GM21825 (cell line): ENCODE results near the gene CEP95.
"Not testable (repeated sequence)": the region's sequence is repeated elsewhere in the genome, so short reads cannot be mapped to it uniquely, and the experiment has no call there.

Experiments used
- ATAC-seq: cut with Tn5 transposase; IDR thresholded peaks from one replicate; pipeline ENCODE4 v1.9.1; 2021; ENCODE audit warnings: mild to moderate bottlenecking, moderate library complexity; ENCODE audit not compliant: unreplicated experiment

The CEP95 gene

DNA sequence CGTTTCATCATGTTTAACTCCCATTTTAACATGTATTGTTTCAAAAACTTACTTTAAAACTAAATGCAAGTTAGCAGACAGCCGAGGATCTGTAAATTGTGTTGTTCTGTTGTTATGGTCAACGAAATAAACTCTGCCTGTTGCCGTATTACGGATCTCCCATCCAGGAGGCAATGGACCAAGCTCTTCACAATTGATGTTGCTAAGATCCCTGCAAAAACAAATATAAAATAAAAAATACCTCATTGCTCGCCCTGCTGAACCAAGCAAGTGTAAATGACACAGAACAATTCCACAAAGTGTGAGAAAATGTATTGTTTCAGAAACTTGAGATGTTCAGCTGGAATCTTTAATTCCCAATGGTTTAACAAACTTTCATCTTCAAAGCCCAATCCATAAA is 65.0 kb downstream of the CEP95 start:
- no peak for ATAC-seq

DNA sequence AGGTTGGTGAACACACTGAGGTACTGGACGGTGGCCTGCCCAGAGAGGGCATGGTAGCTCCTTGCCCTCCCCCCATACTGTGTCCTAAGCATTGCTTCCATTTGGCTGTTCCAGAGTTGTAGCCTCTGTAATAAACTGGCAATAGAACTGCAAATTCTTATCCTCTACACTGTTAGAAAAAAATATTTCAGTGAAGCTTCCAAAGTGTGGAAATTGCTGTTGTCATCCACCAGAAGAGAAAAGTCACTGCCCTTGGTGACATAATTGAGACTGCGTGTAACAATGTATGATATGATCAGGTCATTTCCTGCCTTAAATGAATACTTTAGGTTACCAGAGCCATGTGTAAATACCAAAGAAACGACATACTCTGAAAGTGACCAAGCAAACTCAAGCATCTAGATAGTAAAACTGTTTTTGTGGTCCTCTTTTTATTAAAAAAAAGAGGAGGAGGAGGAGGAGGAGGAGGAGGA is 65.9 kb downstream of the CEP95 start:
- no peak for ATAC-seq

DNA sequence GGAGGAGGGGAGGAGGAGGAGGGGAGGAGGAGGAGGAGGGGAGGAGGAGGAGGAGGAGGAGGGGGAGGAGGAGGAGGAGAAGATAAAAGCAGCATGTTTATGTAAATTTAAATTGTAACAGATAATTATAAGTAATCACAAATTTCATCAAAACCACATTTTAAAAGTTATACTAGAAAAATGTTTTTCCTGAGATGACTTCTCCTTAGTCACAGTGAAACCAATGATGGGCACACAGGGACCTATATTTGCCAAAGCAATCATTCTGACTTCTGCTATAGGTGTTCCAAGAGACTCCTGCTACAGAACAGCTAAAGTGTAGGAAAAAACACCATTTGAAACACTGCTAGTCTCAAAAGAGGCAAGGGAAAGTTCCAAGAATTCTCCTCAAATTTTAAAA is 66.4 kb downstream of the CEP95 start:
- no peak for ATAC-seq

DNA sequence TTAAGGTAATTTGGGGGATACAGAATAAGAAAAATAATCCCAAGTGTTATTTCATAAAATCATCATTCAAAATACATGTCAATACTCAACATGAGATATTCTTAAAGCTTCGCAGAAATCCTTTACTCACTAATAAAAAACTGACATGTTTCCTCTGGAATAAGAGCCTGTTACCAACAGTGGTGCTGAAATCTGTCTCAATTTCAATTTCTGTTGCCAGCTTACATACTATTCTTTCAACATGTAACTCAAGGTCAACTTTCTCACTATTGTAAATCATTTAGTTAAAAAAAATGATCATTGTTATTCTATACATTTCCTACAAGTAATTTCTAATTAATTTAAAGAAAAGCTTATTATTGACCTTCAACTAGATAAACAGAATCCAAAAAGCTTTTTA is 67.9 kb downstream of the CEP95 start:
- no peak for ATAC-seq

DNA sequence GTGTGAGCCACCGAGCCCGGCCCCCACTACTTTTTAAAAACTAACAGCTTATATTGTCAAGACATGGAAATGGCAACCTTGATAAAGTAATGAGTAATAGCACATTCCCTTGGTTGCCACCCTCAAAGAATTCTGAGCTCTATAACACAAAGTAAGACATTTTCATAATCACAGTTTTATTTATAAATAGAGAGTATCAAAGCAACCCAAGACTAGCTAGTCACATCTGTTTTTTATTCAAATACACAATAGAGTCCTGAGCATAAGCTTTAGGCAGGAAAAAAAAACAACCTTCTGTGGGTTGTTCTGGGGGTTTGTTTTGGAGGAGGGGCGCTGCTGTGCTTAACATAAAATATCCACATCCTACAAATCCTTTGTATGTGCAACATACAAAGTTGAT is 68.7 kb downstream of the CEP95 start:
- no peak for ATAC-seq

DNA sequence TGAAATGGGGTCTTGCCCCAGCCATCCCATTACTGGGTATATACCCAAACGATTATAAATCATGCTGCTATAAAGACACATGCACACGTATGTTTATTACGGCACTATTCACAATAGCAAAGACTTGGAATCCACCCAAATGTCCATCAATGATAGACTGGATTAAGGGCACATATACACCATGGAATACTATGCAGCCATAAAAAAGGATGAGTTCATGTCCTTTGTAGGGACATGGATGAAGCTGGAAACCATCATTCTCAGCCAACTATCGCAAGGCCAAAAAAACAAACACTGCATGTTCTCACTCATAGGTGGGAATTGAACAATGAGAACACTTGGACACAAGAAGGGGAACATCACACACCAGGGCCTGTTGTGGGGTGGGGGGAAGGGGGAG is 70.2 kb downstream of the CEP95 start:
- ATAC-seq: not testable (repeated sequence)

DNA sequence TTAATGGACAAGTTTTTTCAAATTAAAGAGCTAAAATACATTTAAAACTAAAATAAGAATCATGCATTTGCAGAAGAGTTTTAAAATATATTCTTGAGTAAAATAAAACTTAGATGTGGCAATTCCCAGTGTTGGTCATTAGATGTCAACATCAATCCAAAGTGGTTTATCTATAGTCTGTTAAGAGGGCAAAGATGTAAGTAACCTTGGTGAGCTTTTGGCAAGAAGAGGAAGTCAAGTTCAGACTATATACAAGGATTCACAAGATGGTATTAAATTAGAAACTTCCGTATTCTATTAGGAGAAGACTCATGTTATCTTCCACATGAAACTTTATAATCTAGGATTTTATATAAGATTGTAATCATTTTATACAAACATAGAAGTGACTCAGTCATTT is 73.1 kb downstream of the CEP95 start:
- no peak for ATAC-seq

DNA sequence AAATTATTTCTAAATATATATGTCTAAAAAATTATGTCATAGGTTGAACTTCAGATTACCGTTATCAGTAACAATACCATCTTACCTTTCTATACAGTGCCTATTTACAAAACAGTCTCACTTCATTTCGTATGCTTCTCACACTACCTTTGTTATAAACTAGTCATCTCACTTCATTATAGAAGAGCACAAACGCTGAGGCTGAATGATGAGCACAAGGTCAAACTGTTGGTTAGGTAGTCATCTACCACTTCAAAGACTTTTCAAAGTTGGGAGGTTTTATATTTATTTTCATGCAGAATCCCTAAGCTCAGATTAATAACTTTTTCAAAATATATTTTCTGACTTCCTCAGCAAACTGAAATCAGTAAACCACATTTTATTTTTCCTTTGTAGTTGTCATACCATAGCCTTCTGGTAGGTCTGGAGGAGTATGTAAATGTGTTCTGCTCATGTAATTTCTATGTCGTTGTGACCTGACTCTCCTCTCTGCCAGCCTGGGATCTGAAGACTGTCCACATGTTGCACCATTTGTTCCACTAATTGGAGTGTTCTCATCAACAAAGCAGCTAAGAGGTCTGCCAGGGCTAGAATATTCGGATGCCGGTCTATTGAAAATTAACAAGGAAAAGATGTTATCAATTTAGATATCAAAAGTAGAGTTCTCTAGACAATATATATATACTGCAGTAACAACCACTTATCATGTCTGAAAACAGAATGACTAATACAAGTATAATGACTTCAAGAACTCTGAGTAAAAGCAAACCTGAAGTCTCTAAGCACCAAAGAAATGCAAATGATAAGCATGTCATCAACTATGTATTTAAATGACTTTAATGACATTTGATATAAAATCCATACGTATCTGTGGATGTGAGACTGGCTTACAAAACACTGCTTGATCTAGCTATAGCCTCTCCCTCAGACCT is 73.9 kb downstream of the CEP95 start:
- ATAC-seq: no peak

DNA sequence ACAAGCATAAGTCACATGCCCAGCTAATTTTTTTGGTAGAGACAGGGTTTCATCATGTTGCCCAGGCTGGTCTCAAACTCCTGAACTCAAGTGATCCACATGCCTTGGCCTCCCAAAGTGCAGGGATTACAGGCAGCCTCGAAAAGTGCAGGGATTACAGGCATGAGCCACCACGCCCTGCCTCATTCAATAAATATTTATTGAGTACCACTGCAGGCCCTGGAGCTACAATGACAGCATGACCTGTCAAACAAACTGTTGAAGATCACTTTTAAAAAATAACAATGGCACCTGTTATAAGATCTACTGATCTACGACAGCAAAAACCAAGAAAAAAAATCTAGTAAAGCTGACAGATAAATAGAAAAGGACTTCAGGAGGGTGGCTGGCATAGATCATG is 76.3 kb downstream of the CEP95 start:
- no peak for ATAC-seq

DNA sequence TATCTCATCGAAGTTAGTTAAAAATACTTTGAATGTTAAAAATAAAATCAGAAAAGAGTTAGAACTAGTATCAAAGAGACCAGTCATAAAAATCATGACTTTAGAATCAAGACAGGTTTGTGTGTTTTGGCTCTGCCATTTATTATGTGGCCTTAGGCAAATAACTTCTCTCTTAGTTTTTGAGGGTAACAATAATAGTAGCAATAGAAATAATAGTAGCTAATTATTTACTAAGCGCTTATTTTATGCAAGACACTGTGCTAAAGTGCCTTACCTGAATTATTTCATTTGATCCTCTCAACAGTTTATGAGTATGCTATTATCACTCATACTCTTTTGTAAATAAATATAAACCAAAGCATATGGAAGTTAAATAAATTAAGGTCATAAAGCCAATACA is 78.4 kb downstream of the CEP95 start:
- ATAC-seq: no peak
